CD4-positive, alpha-beta T cell (primary cell): Measurements from ENCODE around the gene NECAB3. TPM values are rescaled to one million over a fixed set of nuclear protein-coding genes. Genes with fewer than 3 reads are reported as not detected.
"Not testable (repeated sequence)": the region's sequence is repeated elsewhere in the genome, so short reads cannot be mapped to it uniquely, and the experiment has no call there.

ENCODE experiments used
- ATAC-seq: fragments of 200-7000 bp; cut with Tn5 transposase; one replicate; pipeline ENCODE4 v1.10.0; 2022; ENCODE audit warnings: mild to moderate bottlenecking; ENCODE audit not compliant: poor library complexity
- CTCF ChIA-PET: fragments of 350-600 bp; sonication (Branson Sonifier 250); formaldehyde crosslinking; loops from one replicate; lab custom pipeline; 2021; ENCODE audit warnings: antibody characterized with exemption, inconsistent platforms; lab: Charles Lee
- POLR2A ChIA-PET: fragments of 350-600 bp; sonication (Branson Sonifier 250); formaldehyde crosslinking; loops from one replicate; lab custom pipeline; 2021; ENCODE audit warnings: antibody characterized with exemption, inconsistent platforms; lab: Charles Lee
- DNase-seq, 14 experiments: peaks; one replicate each; pipeline ENCODE4 v3.0.0-alpha.2; 2013 to 2020; ENCODE audit warnings: mixed read lengths in 2 of 14
- H3K27ac ChIP-seq, 2 donors: one replicate each; pipeline versions ENCODE4 v1.5.1 to v1.7.0; 2013; ENCODE audit warnings: low read length in 2 of 2, low read depth in 1 of 2, mild to moderate bottlenecking in 1 of 2
- H3K27me3 ChIP-seq, 2 experiments: 1 replicate in 1 of 2; 2 replicates in 1 of 2; pipeline versions ENCODE4 v1.6.1 to v1.7.0; 2013; ENCODE audit warnings: low read length in 2 of 2, control low read depth in 1 of 2, mild to moderate bottlenecking in 1 of 2, moderate library complexity in 1 of 2; ENCODE audit not compliant: insufficient read depth in 2 of 2, control insufficient read depth in 1 of 2
- H3K36me3 ChIP-seq: one replicate; pipeline ENCODE4 v1.6.1; 2013; ENCODE audit warnings: low read length, control low read depth; ENCODE audit not compliant: insufficient read depth
- H3K4me1 ChIP-seq: one replicate; pipeline ENCODE4 v1.6.1; 2013; ENCODE audit warnings: low read length, control low read depth; ENCODE audit not compliant: insufficient read depth
- H3K4me3 ChIP-seq: one replicate; pipeline ENCODE4 v1.5.1; 2013; ENCODE audit warnings: mild to moderate bottlenecking, low read length, moderate library complexity
- H3K9me3 ChIP-seq, 2 experiments: 1 replicate in 1 of 2; 2 replicates in 1 of 2; pipeline versions ENCODE4 v1.6.1 to v1.7.0; 2013; ENCODE audit warnings: low read length in 2 of 2, mild to moderate bottlenecking in 2 of 2, control low read depth in 1 of 2, moderate library complexity in 1 of 2; ENCODE audit not compliant: control insufficient read depth in 1 of 2, insufficient read depth in 1 of 2
- H3K27ac Mint-ChIP-seq: one replicate; pipeline ENCODE4 v1.8.0; 2020; ENCODE audit warnings: mixed read lengths
- H3K27me3 Mint-ChIP-seq: one replicate; pipeline ENCODE4 v1.8.0; 2021; ENCODE audit warnings: mixed read lengths
- H3K36me3 Mint-ChIP-seq: one replicate; pipeline ENCODE4 v1.8.0; 2021; ENCODE audit warnings: low read depth, mixed read lengths
- H3K4me1 Mint-ChIP-seq: one replicate; pipeline ENCODE4 v1.8.0; 2021; ENCODE audit warnings: low read depth, mixed read lengths
- H3K4me3 Mint-ChIP-seq: one replicate; pipeline ENCODE4 v1.8.0; 2020; ENCODE audit warnings: mild to moderate bottlenecking, mixed read lengths
- H3K9me3 Mint-ChIP-seq: one replicate; pipeline ENCODE4 v1.8.0; 2020; ENCODE audit warnings: mixed read lengths
- CTCF ChIP-seq: fragments of 200-600 bp; IDR thresholded peaks from one replicate; pipeline ENCODE4 v1.8.0; 2022; ENCODE audit warnings: antibody characterized with exemption, mild to moderate bottlenecking
- intact Hi-C, 2 experiments: fragments of 100-400 bp; cut with DNase I in 1 of 2; cut with micrococcal nuclease in 1 of 2; formaldehyde crosslinking; loops; one replicate each; pipeline versions ENCODE4 v1.15.1 to v1.9.0; 2023 to 2025; cut with DNase I, micrococcal nuclease
- total RNA-seq, 174 experiments: library from RNA in 2 of 174; stranded (reverse) in 2 of 174; gene quantifications; one replicate each; pipeline ENCODE4 v1.2.3 and lab custom pipeline; 2021 to 2026

The NECAB3 gene
- total RNA-seq, 2 experiments from 2014 or later: 8.7 to 9.2 TPM

GRCh38 chr20:33635341-33635740, 38.9 kb downstream of the NECAB3 start:
- H3K27ac Mint-ChIP-seq: no peak overlapping the region
- no peak overlapping the region for H3K27ac ChIP-seq
- peaks cover 74% of the 10 kb centered on the region for H3K36me3 Mint-ChIP-seq
- peaks cover 6% of the 10 kb centered on the region for H3K4me1 Mint-ChIP-seq
- no peak for DNase-seq
- no peaks in the 10 kb centered on the region for H3K9me3 Mint-ChIP-seq
- intact Hi-C loops: no loop called here
- CTCF ChIA-PET: interaction anchor here (1.4 kb wide), 1 partner anchor 33 kb away, joined by 4 read pairs; no protein-coding TSS in a partner anchor
- H3K4me1 ChIP-seq: peaks cover 11% of the 10 kb centered on the region
- H3K4me3 ChIP-seq: no peak overlapping the region
- H3K27me3 Mint-ChIP-seq: no peaks in the 10 kb centered on the region
- no peak for TF ChIP-seq CTCF
- no peaks in the 10 kb centered on the region for H3K9me3 ChIP-seq
- H3K36me3 ChIP-seq: peaks cover 53% of the 10 kb centered on the region
- H3K27me3 ChIP-seq: no peaks in the 10 kb centered on the region
- no peak overlapping the region for H3K4me3 Mint-ChIP-seq
- POLR2A ChIA-PET: no interaction called here
- ATAC-seq: no peak

- ATAC-seq, H3K27ac ChIP-seq, H3K27me3 ChIP-seq, intact Hi-C loops, DNase-seq, H3K4me3 ChIP-seq, H3K27me3 Mint-ChIP-seq, H3K27ac Mint-ChIP-seq, H3K9me3 Mint-ChIP-seq, POLR2A ChIA-PET, H3K4me1 Mint-ChIP-seq, H3K4me3 Mint-ChIP-seq, H3K9me3 ChIP-seq: not testable (repeated sequence)
- CTCF ChIA-PET: interaction anchor here (0.6 to 1.9 kb wide), 3 partner anchors 12 to 36 kb away, joined by 3 to 4 read pairs (median 4); no protein-coding TSS in a partner anchor
- H3K4me1 ChIP-seq: peaks cover 11% of the 10 kb centered on the region
- peaks cover 76% of the 10 kb centered on the region for H3K36me3 Mint-ChIP-seq
- H3K36me3 ChIP-seq: peaks cover 58% of the 10 kb centered on the region
These were observed 42.3 kb downstream of the NECAB3 start for GRCh38 chr20:33631910-33632309.

- peaks cover 60% of the 10 kb centered on the region for H3K36me3 ChIP-seq
- CTCF ChIA-PET: no interaction called here
- peaks cover 81% of the 10 kb centered on the region for H3K36me3 Mint-ChIP-seq
These were observed 43.7 kb downstream of the NECAB3 start for GRCh38 chr20:33630507-33630906.

More at GRCh38 chr20:33630507-33630906, 43.7 kb downstream of the NECAB3 start:
- H3K9me3 ChIP-seq: no peaks in the 10 kb centered on the region
- no peak overlapping the region for H3K4me3 ChIP-seq
- no peak overlapping the region for H3K27ac ChIP-seq
- DNase-seq: no peak
- H3K4me1 ChIP-seq: peaks cover 11% of the 10 kb centered on the region
- Mint-ChIP-seq H3K9me3 (no peaks in the 10 kb centered on the region), H3K27me3 (no peaks in the 10 kb centered on the region), H3K4me1 (peaks cover 6% of the 10 kb centered on the region), H3K4me3 (no peak overlapping the region), H3K27ac (no peak overlapping the region)
- TF ChIP-seq CTCF: no peak
- POLR2A ChIA-PET: no interaction called here
- no peaks in the 10 kb centered on the region for H3K27me3 ChIP-seq
- intact Hi-C loops: no loop called here
- ATAC-seq: no peak
